GM19397 (cell line): Measurements from ENCODE around the gene TAS1R1.

Source experiments
- ATAC-seq: cut with Tn5 transposase; IDR thresholded peaks from one replicate; pipeline ENCODE4 v1.9.1; 2021; ENCODE audit warnings: mild to moderate bottlenecking, moderate library complexity; ENCODE audit not compliant: unreplicated experiment

The TAS1R1 gene

DNA sequence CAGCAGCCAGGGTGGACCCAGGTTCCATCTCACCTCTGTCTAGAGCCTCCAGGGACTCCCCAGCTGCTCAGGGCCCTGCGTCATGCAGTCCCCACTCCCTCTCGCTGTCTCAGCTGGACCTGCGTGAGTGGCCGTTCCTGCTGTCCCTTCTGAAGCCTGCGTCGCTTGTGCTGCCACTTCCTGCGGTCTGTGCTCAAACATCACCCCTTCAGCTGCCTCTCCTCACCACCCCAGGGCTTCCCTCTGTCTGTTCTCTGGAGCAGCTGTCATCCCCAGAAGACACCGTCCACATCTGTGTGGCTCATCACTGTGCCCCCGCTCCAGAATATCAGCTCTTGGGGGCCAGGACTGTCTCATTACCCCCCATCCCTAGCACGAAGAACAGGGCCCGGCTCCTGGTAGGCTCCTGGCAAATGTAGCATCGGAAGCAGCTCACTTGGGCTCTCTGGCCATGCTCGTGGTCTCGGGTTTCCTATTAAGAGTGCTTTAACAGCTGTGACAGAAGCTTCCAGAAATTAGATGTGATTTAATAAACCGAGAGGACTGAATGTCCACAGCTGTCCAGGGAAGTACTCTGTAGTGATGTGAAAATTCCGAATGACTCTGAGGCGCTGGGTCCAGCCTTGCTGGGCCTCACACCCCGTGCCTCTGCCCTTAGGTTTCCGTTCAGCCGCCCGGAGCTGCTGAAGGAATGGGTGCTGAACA lies 72.9 kb downstream of the TAS1R1 start:
- no peak for ATAC-seq

DNA sequence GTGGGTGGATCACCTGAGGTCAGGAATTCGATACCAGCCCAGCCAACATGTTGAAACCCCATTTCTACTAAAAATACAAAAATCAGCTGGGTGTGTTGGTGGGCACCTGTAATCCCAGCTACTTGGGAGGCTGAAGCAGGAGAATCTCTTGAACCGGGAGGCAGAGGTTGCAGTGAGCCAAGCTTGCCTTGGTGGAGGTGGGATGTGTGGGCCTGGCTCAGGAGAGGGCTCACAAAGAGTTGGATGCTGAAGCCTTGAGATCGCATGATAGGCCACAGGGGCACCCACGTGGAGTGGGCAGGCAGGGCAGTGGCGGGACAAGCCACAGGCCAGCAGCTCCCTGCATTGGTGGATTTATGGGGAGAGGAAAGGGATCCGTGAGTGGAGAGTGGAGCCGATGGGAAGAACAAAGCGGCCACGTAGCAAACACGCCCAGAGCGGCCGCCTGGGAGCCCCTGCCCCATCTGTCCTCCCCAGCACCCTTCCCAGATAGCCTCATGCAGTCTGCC lies 73.9 kb downstream of the TAS1R1 start:
- no peak for ATAC-seq
